Measurements from ENCODE around the gene AHNAK2.
"Not testable (repeated sequence)": the region's sequence is repeated elsewhere in the genome, so short reads cannot be mapped to it uniquely, and the experiment has no call there.

- not testable (repeated sequence) for TF ChIP-seq CTCF (IDR thresholded peaks at IDR 0.05 in 2 of 3, conservative IDR thresholded peaks at IDR 0.05 in 1 of 3; ENCODE audit: insufficient read depth in 2 of 3, low read depth in 1 of 3, low read length in 3 of 3); ZNF449 (CRISPR knock-in tag; IDR thresholded peaks at IDR 0.05); RAD21 (CRISPR knock-in tag; conservative IDR thresholded peaks at IDR 0.05 in 1 of 2, IDR thresholded peaks at IDR 0.05 in 1 of 2); HCFC1 (IDR thresholded peaks at IDR 0.05; ENCODE audit: low read depth, low read length); ZNF121 (CRISPR knock-in tag; conservative IDR thresholded peaks at IDR 0.05); ZMIZ1 (IDR thresholded peaks at IDR 0.05; ENCODE audit: low read depth in 2 of 2, low read length in 2 of 2); ZC3H11A (IDR thresholded peaks at IDR 0.05; ENCODE audit: low read depth, low read length); POLR2A (conservative IDR thresholded peaks at IDR 0.05); IRF1 (CRISPR knock-in tag; IDR thresholded peaks at IDR 0.05; ENCODE audit: borderline replicate concordance); AFF4 (CRISPR knock-in tag; IDR thresholded peaks at IDR 0.05); NELFE (IDR thresholded peaks at IDR 0.05; ENCODE audit: insufficient read depth, insufficient read length); REST (IDR thresholded peaks at IDR 0.05; ENCODE audit: borderline replicate concordance); REST (CRISPR knock-in tag; IDR thresholded peaks at IDR 0.05; ENCODE audit: low read depth); MCM3 (IDR thresholded peaks at IDR 0.05)
Measured at GRCh38 chr14:104947201-104947600, 31.0 kb downstream of the AHNAK2 start.

Data from K562 (cell line).